Measurements from ENCODE around the gene CEP350.

Gene CEP350

DNA sequence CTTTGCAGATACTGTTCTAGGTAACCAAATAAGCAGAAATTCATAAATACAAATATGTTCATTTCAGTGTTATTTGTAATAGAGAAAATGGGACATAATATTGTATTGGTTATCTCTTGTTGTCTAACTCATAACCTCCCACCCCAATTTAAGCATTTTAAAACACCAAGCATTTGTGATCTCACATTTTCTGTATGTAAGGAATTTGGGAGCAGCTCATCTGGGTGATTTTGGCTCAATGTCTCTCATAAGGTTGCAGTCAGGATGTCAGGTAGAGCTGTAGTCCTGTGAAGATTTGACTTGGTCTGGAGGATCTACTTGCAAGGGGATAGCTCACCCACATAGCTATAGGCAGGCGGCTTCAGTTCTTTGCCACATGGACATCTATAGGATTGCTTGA lies 29.5 kb downstream of the CEP350 start:
- no peak for DNase-seq (ENCODE audit: extremely low read depth, low read depth)
- TF ChIP-seq, protein P1, sequence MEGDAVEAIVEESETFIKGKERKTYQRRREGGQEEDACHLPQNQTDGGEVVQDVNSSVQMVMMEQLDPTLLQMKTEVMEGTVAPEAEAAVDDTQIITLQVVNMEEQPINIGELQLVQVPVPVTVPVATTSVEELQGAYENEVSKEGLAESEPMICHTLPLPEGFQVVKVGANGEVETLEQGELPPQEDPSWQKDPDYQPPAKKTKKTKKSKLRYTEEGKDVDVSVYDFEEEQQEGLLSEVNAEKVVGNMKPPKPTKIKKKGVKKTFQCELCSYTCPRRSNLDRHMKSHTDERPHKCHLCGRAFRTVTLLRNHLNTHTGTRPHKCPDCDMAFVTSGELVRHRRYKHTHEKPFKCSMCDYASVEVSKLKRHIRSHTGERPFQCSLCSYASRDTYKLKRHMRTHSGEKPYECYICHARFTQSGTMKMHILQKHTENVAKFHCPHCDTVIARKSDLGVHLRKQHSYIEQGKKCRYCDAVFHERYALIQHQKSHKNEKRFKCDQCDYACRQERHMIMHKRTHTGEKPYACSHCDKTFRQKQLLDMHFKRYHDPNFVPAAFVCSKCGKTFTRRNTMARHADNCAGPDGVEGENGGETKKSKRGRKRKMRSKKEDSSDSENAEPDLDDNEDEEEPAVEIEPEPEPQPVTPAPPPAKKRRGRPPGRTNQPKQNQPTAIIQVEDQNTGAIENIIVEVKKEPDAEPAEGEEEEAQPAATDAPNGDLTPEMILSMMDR (IDR thresholded peaks at IDR 0.05; ENCODE audit: low read depth, low read length, missing control alignments), result no peak
- H3K4me3 ChIP-seq (replicated peaks; ENCODE audit: low read depth, low read length), result no peak overlapping the region

DNA sequence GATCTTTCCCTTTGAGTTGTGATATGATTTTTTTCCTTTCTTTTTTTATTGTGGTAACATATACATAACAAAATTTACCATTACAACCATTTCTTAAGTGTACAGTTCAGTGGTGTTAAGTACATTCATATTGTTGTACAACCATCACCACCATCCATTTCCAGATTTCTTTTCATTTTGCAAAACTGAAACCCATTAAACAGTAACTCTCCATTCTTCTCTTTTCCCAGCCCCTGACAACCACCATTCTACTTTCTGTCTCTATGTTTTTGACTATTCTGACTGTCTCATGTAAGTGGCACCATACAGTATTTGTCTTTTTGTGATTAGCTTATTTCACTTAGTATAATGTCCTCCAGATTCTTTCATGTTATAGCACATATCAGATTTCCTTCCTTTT lies 30.3 kb downstream of the CEP350 start:
- TF ChIP-seq, protein P1 (IDR thresholded peaks at IDR 0.05; ENCODE audit: low read depth, low read length, missing control alignments), result no peak
- DNase-seq (ENCODE audit: extremely low read depth, low read depth), result no peak
- no peak overlapping the region for H3K4me3 ChIP-seq (replicated peaks; ENCODE audit: low read depth, low read length)

DNA sequence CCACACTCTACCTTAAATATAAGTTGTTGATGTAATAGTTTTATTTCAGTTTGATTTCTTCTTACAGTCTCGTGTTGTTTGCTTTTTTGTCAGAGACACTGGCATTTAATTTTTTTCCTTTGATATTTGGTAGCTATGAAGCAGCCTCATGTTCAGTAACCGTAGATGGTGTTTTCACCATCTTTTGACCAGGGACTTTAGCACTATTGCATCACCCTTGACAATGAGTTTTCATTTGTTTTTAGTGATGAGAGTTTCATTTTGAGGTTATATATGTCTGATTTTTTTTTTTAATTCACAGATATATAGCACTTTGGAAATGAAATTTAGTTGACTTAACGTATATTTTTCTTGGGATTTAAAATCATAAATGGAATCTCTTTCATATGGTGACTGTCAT lies 36.2 kb downstream of the CEP350 start:
- DNase-seq (ENCODE audit: extremely low read depth, low read depth), result no peak

DNA sequence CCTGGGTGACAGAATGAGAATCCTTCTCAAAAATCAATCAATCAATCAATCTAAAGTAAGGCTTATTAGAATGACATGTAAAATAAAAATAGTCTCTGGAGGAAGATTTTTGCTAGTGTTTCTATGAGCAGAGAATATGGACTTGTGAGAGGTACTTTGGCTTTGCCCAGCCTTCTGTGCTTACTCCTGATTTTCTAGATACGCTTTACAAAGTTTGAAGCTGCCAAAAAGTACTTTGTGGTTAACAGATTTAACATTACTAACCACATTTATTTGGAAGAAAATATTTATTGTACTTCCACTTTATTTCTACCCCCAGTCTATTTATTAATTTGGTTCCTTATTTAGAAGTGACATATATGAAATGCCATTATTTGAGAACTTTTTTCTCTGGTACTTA lies 41.0 kb downstream of the CEP350 start:
- no peak overlapping the region for H3K4me3 ChIP-seq (replicated peaks; ENCODE audit: low read depth, low read length)
- DNase-seq (ENCODE audit: extremely low read depth, low read depth), result no peak
- TF ChIP-seq, protein P1 (IDR thresholded peaks at IDR 0.05; ENCODE audit: low read depth, low read length, missing control alignments), result no peak

More for the DNA sequence above, 36.2 kb downstream of the CEP350 start:
- H3K4me3 ChIP-seq (replicated peaks; ENCODE audit: low read depth, low read length), result no peak overlapping the region
- TF ChIP-seq, protein P1 (IDR thresholded peaks at IDR 0.05; ENCODE audit: low read depth, low read length, missing control alignments), result no peak

DNA sequence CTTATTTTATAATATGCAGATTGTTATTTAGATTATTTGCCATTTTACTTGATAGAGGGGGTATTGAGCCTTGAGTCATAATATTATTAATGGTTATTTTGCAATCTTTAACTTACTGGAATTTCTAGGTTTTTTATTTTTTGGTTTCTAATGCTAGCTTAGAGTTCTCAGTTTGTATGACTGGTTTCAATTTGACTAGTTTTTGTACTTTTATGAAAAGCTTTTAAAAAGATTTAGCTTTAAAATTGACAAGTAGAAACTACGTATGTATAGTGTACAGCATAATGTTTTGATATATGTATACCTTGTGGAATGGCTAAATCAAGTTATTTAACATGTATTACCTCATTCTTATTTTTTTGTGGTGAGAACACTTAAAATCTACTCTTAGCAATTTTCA lies 41.5 kb downstream of the CEP350 start:
- DNase-seq (ENCODE audit: extremely low read depth, low read depth), result no peak
- H3K4me3 ChIP-seq (replicated peaks; ENCODE audit: low read depth, low read length), result no peak overlapping the region
- TF ChIP-seq, protein P1 (IDR thresholded peaks at IDR 0.05; ENCODE audit: low read depth, low read length, missing control alignments), result no peak

DNA sequence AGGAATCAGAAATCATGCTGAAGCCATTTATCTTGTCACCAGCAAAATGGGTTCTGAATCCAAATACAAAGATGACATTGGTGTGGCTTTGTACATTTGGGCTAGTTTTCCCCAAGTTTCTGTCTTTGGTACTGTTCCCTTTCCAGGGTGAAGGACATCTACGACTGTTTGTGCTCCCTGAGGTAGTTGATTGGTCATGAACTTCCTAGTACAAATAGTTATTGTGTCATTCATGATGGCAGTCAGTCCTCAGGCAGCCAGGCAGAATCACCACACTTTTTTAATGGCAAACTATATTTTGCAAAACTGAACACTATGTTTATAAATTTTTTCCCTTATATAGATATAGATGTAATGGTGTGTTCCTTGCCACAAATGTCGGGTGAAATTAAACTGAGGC lies 46.0 kb downstream of the CEP350 start:
- no peak overlapping the region for H3K4me3 ChIP-seq (replicated peaks; ENCODE audit: low read depth, low read length)
- TF ChIP-seq, protein P1 (IDR thresholded peaks at IDR 0.05; ENCODE audit: low read depth, low read length, missing control alignments), result no peak
- DNase-seq (ENCODE audit: extremely low read depth, low read depth), result no peak

DNA sequence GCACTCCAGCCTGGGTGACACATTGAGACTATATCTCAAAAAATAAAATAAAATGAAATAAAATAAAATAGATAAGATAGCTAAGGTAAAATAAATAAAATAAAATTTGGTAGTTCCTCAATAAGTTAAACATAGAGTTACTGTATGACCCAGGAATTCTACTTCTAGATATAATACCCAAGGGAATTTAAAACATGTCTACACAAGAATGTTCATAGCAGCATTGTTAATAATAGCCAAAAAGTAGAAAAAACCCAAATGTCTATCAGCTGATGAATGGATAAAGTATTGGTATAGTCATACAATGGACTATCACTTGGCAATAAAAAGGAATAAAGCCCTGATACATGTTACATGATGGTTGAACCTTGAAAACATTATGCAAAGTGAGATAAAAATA lies 47.8 kb downstream of the CEP350 start:
- TF ChIP-seq, protein P1 (IDR thresholded peaks at IDR 0.05; ENCODE audit: low read depth, low read length, missing control alignments), result no peak
- no peak overlapping the region for H3K4me3 ChIP-seq (replicated peaks; ENCODE audit: low read depth, low read length)
- no peak for DNase-seq (ENCODE audit: extremely low read depth, low read depth)

All from HFF-Myc (cell line).